Aorta (tissue), 5 donors: ENCODE data around the gene NPDC1. TPM values are rescaled to one million over a fixed set of nuclear protein-coding genes. Genes with fewer than 3 reads are reported as not detected.
A peak's percentile ranks its signal among the peaks of the same experiment; 100 is the strongest.

Experiments used
- ATAC-seq: fragments of 200-7000 bp; cut with Tn5 transposase; one replicate; pipeline ENCODE4 v1.9.1; 2022; ENCODE audit warnings: moderate library complexity; ENCODE audit not compliant: low FRiP score
- DNase-seq, 2 donors: peaks; one replicate each; pipeline ENCODE4 v3.0.0-alpha.2; 2020
- H3K27ac ChIP-seq, 2 donors: one replicate each; pipeline ENCODE4 v1.5.1; 2013; ENCODE audit warnings: low read length in 2 of 2, mild to moderate bottlenecking in 2 of 2, moderate library complexity in 2 of 2, control low read depth in 1 of 2, inconsistent platforms in 1 of 2, low read depth in 1 of 2
- H3K27me3 ChIP-seq, 2 donors: one replicate each; pipeline ENCODE4 v1.6.1; 2013; ENCODE audit warnings: control low read depth in 1 of 2, low read length in 1 of 2, mild to moderate bottlenecking in 1 of 2, moderate library complexity in 1 of 2; ENCODE audit not compliant: insufficient read depth in 2 of 2, control insufficient read depth in 1 of 2
- H3K36me3 ChIP-seq, 2 donors: one replicate each; pipeline ENCODE4 v1.6.1; 2013; ENCODE audit warnings: control low read depth in 1 of 2, low read length in 1 of 2, mild to moderate bottlenecking in 1 of 2; ENCODE audit not compliant: insufficient read depth in 2 of 2, control insufficient read depth in 1 of 2
- H3K4me1 ChIP-seq, 2 donors: one replicate each; pipeline ENCODE4 v1.6.1; 2013; ENCODE audit warnings: low read length in 2 of 2, control low read depth in 1 of 2, mild to moderate bottlenecking in 1 of 2, moderate library complexity in 1 of 2; ENCODE audit not compliant: insufficient read depth in 2 of 2, control insufficient read depth in 1 of 2
- H3K4me3 ChIP-seq, 2 donors: one replicate each; pipeline ENCODE4 v1.5.1; 2013; ENCODE audit warnings: low read length in 2 of 2, control low read depth in 1 of 2, mild to moderate bottlenecking in 1 of 2
- H3K9me3 ChIP-seq: one replicate; pipeline ENCODE4 v1.6.1; 2013; ENCODE audit warnings: mild to moderate bottlenecking, low read length; ENCODE audit not compliant: control insufficient read depth
- WGBS, 2 donors: extraction: QIAGEN DNeasy Blood & Tissue Kit; methylation state at CpG; one replicate each; pipeline ENCODE4 v1.1.7; 2013; 5-methylcytosine and 5-hydroxymethylcytosine counted together
- intact Hi-C, 2 donors: fragments of 100-400 bp; cut with DNase I; formaldehyde crosslinking; loops; one replicate each; pipeline versions ENCODE4 v1.14.2 to v1.15.0; 2022
- polyA plus RNA-seq, 2 donors: library from polyadenylated mRNA; stranded (reverse); fragments of 200-250 nt; gene quantifications; one replicate each; pipeline ENCODE4 v1.2.3, GENCODE V29; 2013
- total RNA-seq, 2 donors: library from RNA; stranded (reverse); fragmentation: NEBNext Ultra II Directional; extraction: Animal tissue kit (Norgen Biotek cat#: 25700); gene quantifications; one replicate each; pipeline ENCODE4 v1.2.1, GENCODE V29; 2021
- donor health status: healthy with polysubstance abuse.
- donor health status: Bipolar disorder and iron deficiency.
- donor health status: DM: no; HTN: no; CAD: no.
- donor health status: DM: no; HTN: no; CAD: no.
- donor health status: DM: yes; HTN: yes; CAD: no.

NPDC1 gene
- total and polyA plus RNA-seq, 4 donors: 26.5 to 217 (median 145) TPM

- intact Hi-C loops: loop anchor here in 1 of 2 donors (2.0 to 10.0 kb wide), 2 partner anchors 43 to 153 kb away; partner anchors contain the start of genes AJM1 and PHPT1
- Histone ChIP-seq H3K36me3 (no peaks in the 10 kb centered on the region), H3K4me1 (peaks cover 0 to 4% of the 10 kb centered on the region in 2 donors), H3K4me3 (no peak overlapping the region), H3K27ac (no peak overlapping the region), H3K27me3 (no peaks in the 10 kb centered on the region), H3K9me3 (no peaks in the 10 kb centered on the region)
- ATAC-seq (no peak), DNase-seq (no peak)
- WGBS, 2 donors: 92 to 95% methylated on average over 10 of the region's 10 CpGs
These were observed 48.6 kb downstream of the NPDC1 start for GRCh38 chr9:136997371-136997770.

GRCh38 chr9:136996361-136997292 lies 49.4 kb downstream of the NPDC1 start, which contains the start of gene CLIC3:
Gene CLIC3, minus strand, starts transcription at chr9:136996568. Its CDS starts 25 bp downstream, at chr9:136996543.
- H3K36me3 ChIP-seq: no peaks in the 10 kb centered on the region
- peak in 1 of 2 donors; percentile 66 for DNase-seq
- H3K9me3 ChIP-seq: no peaks in the 10 kb centered on the region
- no peak within 1 kb of the TSS for H3K27ac ChIP-seq
- no peaks in the 10 kb centered on the region for H3K27me3 ChIP-seq
- no peak within 1 kb of the TSS for H3K4me3 ChIP-seq
- WGBS, 2 donors: 26 to 27% methylated on average over 34 to 35 of the region's 35 CpGs
- intact Hi-C loops: loop anchor here in 1 of 2 donors (2.0 to 10.0 kb wide), 2 partner anchors 42 to 152 kb away; partner anchors contain the start of genes AJM1 and PHPT1
- H3K4me1 ChIP-seq: peaks cover 0 to 4% of the 10 kb centered on the region in 2 donors
- no peak for ATAC-seq

- Histone ChIP-seq H3K4me3 (no peak overlapping the region), H3K4me1 (peaks cover 0 to 4% of the 10 kb centered on the region in 2 donors), H3K9me3 (no peaks in the 10 kb centered on the region), H3K27ac (no peak overlapping the region), H3K27me3 (no peaks in the 10 kb centered on the region), H3K36me3 (no peaks in the 10 kb centered on the region)
- 0 to 5% methylated on average over 12 of the region's 12 CpGs for WGBS, 2 donors
- peak in 1 of 2 donors; percentile 79 for DNase-seq
- no peak for ATAC-seq
- intact Hi-C loops: loop anchor here in 1 of 2 donors (2.0 to 10.0 kb wide), 2 partner anchors 41 to 151 kb away; partner anchors contain the start of genes AJM1 and PHPT1
These were observed 50.1 kb downstream of the NPDC1 start for GRCh38 chr9:136995772-136996311.

- no peaks in the 10 kb centered on the region for H3K36me3 ChIP-seq
- intact Hi-C loops: loop anchor here in 1 of 2 donors (10.0 kb wide), 1 partner anchor 151 kb away; the partner anchor contains the start of genes AJM1 and PHPT1
- no peak overlapping the region for H3K4me3 ChIP-seq
- H3K9me3 ChIP-seq: no peaks in the 10 kb centered on the region
- DNase-seq (no peak), ATAC-seq (no peak)
- peaks cover 0 to 4% of the 10 kb centered on the region in 2 donors for H3K4me1 ChIP-seq
- no peaks in the 10 kb centered on the region for H3K27me3 ChIP-seq
- WGBS, 2 donors: 4 to 10% methylated on average over 23 to 30 of the region's 30 CpGs
- no peak overlapping the region for H3K27ac ChIP-seq
These were observed 50.6 kb downstream of the NPDC1 start for GRCh38 chr9:136995362-136995761.

- no peak for ATAC-seq
These were observed 51.1 kb downstream of the NPDC1 start for GRCh38 chr9:136994888-136995230.

GRCh38 chr9:136994180-136994887 lies 51.6 kb downstream of the NPDC1 start:
- Histone ChIP-seq H3K4me1 (peaks cover 0 to 4% of the 10 kb centered on the region in 2 donors), H3K36me3 (no peaks in the 10 kb centered on the region), H3K27me3 (no peaks in the 10 kb centered on the region), H3K4me3 (no peak overlapping the region), H3K27ac (no peak overlapping the region), H3K9me3 (no peaks in the 10 kb centered on the region)
- ATAC-seq (no peak), DNase-seq (no peak)
- intact Hi-C loops: loop anchor here (5.0 to 10.0 kb wide), 2 partner anchors 47 to 150 kb away; partner anchors contain the start of genes AJM1 (in 1 of the 2), C8G (in 1 of the 2) and PHPT1 (in 1 of the 2)
- 83 to 85% methylated on average over 50 to 54 of the region's 54 CpGs for WGBS, 2 donors

More at GRCh38 chr9:136994888-136995230, 51.1 kb downstream of the NPDC1 start:
- no peak overlapping the region for H3K27ac ChIP-seq
- intact Hi-C loops: loop anchor here (5.0 to 10.0 kb wide), 2 partner anchors 48 to 150 kb away; partner anchors contain the start of genes AJM1 (in 1 of the 2), C8G (in 1 of the 2) and PHPT1 (in 1 of the 2)
- no peaks in the 10 kb centered on the region for H3K9me3 ChIP-seq
- H3K4me3 ChIP-seq: no peak overlapping the region
- H3K4me1 ChIP-seq: peaks cover 0 to 4% of the 10 kb centered on the region in 2 donors
- no peak for DNase-seq
- 52 to 65% methylated on average over 34 to 40 of the region's 40 CpGs for WGBS, 2 donors
- no peaks in the 10 kb centered on the region for H3K27me3 ChIP-seq
- no peaks in the 10 kb centered on the region for H3K36me3 ChIP-seq

GRCh38 chr9:136992819-136993369 lies 53.1 kb downstream of the NPDC1 start:
- no peak for DNase-seq

More at GRCh38 chr9:136992819-136993369, 53.1 kb downstream of the NPDC1 start:
- Histone ChIP-seq H3K27ac (no peak overlapping the region), H3K36me3 (no peaks in the 10 kb centered on the region), H3K27me3 (no peaks in the 10 kb centered on the region), H3K4me3 (peak overlapping the region; percentile 65 to 85), H3K9me3 (no peaks in the 10 kb centered on the region), H3K4me1 (peaks cover 0 to 4% of the 10 kb centered on the region in 2 donors)
- ATAC-seq: no peak
- 38 to 45% methylated on average over 18 of the region's 18 CpGs for WGBS, 2 donors
- intact Hi-C loops: loop anchor here (5.0 to 10.0 kb wide), 2 partner anchors 46 to 148 kb away; partner anchors contain the start of genes AJM1 (in 1 of the 2), C8G (in 1 of the 2) and PHPT1 (in 1 of the 2)
